Measurements from ENCODE around the gene PLSCR4. TPM values are rescaled to one million over a fixed set of nuclear protein-coding genes. Genes with fewer than 3 reads are reported as not detected.

PLSCR4 gene
- polyA plus RNA-seq, 2 of the 4 experiments (the other 2 are of a cell fraction) = 8.3 to 17.2 TPM

DNA sequence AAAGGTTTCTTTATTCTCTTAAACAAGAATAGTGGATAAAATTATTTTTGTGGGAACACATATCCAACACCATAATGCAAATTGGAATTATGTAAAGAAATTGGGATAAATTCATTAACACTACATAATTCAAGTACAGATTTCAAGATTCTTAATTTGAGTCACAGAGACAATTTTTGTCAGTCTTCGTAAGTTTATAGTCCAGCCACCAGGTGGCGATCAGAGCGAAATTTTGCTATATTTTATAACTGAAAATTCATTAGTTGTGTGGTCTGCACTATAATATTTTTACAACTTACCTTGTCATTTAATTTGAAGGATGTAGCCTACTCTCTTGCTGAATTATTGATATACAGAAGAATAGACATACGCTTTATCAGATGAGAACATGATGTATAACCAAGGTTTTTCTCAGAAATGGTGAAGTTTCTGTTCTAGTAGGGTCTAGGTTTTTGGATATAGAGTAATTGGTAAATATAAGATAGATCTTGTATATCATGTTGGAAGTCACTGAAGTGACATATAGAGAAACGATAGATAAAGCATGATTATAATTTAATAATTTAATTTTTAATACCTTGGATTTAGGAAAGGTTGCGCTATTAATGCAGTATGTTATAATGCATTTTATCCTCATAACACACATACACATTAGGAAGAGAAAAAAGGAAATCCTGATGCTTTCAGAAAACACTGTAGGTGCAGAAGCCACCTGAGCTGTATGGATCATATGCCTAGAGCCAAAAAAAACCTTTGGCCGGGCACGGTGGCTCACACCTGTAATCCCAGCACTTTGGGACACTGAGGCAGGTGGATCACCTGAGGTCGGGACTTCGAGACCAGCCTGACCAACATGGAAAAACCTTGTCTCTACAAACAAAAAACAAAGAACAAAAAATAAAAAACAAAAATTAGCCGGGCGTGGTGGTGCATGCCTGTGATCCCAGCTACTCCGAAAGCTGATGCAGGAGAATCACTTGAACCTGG is 31.7 kb downstream of the PLSCR4 start:
- peaks cover 43% of the 10 kb centered on the region for H3K4me1 ChIP-seq
- H3K27ac ChIP-seq = peak overlapping the region in 1 of 2 experiments; percentile 32; a peak in 2 of 6 replicates
- no peaks in the 10 kb centered on the region for H3K9me3 ChIP-seq
- ChIA-PET POLR2A (no interaction called here), CTCF (interaction anchor here (0.6 to 7.0 kb wide), 7 partner anchors 10 to 362 kb away, joined by 3 to 41 read pairs (median 4); no protein-coding TSS in a partner anchor)
- TF ChIP-seq NFE2L2 (conservative IDR thresholded peaks at IDR 0.05; ENCODE audit: low read length) (no peak), KDM1A (IDR thresholded peaks at IDR 0.05; ENCODE audit: low read depth) (no peak), SMC3 (IDR thresholded peaks at IDR 0.05) (peak; percentile 97), RNF2 (IDR thresholded peaks at IDR 0.05; ENCODE audit: borderline replicate concordance, low read depth) (no peak), ZC3H11A (IDR thresholded peaks at IDR 0.05) (no peak), RAD21 (conservative IDR thresholded peaks at IDR 0.05 in 1 of 2, IDR thresholded peaks at IDR 0.05 in 1 of 2) (peak; percentile 81 to 86)
- TF ChIP-seq, protein P1, sequence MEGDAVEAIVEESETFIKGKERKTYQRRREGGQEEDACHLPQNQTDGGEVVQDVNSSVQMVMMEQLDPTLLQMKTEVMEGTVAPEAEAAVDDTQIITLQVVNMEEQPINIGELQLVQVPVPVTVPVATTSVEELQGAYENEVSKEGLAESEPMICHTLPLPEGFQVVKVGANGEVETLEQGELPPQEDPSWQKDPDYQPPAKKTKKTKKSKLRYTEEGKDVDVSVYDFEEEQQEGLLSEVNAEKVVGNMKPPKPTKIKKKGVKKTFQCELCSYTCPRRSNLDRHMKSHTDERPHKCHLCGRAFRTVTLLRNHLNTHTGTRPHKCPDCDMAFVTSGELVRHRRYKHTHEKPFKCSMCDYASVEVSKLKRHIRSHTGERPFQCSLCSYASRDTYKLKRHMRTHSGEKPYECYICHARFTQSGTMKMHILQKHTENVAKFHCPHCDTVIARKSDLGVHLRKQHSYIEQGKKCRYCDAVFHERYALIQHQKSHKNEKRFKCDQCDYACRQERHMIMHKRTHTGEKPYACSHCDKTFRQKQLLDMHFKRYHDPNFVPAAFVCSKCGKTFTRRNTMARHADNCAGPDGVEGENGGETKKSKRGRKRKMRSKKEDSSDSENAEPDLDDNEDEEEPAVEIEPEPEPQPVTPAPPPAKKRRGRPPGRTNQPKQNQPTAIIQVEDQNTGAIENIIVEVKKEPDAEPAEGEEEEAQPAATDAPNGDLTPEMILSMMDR (IDR thresholded peaks at IDR 0.05) = peak; percentile 93
- WGBS (ENCODE audit: missing lambda C conversion rate) = 59% methylated on average over 13 of the region's 13 CpGs
- peak overlapping the region; percentile 10; the same call in 1 of the 3 replicates for H3K4me2 ChIP-seq
- no peak for ATAC-seq
- peak; percentile 56 for FAIRE-seq
- no peak overlapping the region for H3K4me3 ChIP-seq
- peak; percentile 15 to 40 for DNase-seq (ENCODE audit: low read depth in 1 of 2, low spot score in 1 of 2)

GRCh38 chr3:146217324-146217723 is 33.6 kb downstream of the PLSCR4 start:
- Histone ChIP-seq H3K4me3 (no peak overlapping the region), H3K9me3 (no peaks in the 10 kb centered on the region), H3K27ac (no peak overlapping the region), H3K4me1 (peaks cover 28% of the 10 kb centered on the region), H3K4me2 (no peak overlapping the region)
- no peak for TF ChIP-seq CEBPB (IDR thresholded peaks at IDR 0.05)
- TF ChIP-seq CBX8 (IDR thresholded peaks at IDR 0.05) = no peak
- TF ChIP-seq ESRRA (IDR thresholded peaks at IDR 0.05; ENCODE audit: borderline replicate concordance, low read length) = no peak
- no peak for TF ChIP-seq PHF8 (IDR thresholded peaks at IDR 0.05; ENCODE audit: borderline replicate concordance, low read depth)
- no peak for TF ChIP-seq JUN (IDR thresholded peaks at IDR 0.05)
- no peak for TF ChIP-seq JUNB (IDR thresholded peaks at IDR 0.05)
- TF ChIP-seq, protein P2, sequence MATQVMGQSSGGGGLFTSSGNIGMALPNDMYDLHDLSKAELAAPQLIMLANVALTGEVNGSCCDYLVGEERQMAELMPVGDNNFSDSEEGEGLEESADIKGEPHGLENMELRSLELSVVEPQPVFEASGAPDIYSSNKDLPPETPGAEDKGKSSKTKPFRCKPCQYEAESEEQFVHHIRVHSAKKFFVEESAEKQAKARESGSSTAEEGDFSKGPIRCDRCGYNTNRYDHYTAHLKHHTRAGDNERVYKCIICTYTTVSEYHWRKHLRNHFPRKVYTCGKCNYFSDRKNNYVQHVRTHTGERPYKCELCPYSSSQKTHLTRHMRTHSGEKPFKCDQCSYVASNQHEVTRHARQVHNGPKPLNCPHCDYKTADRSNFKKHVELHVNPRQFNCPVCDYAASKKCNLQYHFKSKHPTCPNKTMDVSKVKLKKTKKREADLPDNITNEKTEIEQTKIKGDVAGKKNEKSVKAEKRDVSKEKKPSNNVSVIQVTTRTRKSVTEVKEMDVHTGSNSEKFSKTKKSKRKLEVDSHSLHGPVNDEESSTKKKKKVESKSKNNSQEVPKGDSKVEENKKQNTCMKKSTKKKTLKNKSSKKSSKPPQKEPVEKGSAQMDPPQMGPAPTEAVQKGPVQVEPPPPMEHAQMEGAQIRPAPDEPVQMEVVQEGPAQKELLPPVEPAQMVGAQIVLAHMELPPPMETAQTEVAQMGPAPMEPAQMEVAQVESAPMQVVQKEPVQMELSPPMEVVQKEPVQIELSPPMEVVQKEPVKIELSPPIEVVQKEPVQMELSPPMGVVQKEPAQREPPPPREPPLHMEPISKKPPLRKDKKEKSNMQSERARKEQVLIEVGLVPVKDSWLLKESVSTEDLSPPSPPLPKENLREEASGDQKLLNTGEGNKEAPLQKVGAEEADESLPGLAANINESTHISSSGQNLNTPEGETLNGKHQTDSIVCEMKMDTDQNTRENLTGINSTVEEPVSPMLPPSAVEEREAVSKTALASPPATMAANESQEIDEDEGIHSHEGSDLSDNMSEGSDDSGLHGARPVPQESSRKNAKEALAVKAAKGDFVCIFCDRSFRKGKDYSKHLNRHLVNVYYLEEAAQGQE (IDR thresholded peaks at IDR 0.05) = no peak
- no peak for TF ChIP-seq CHD2 (IDR thresholded peaks at IDR 0.05; ENCODE audit: low read length, partially characterized antibody)
- ChIA-PET POLR2A (no interaction called here), CTCF (interaction anchor here (1.0 to 2.2 kb wide), 2 partner anchors 110 to 111 kb away, joined by 3 to 17 read pairs; no protein-coding TSS in a partner anchor)
- DNase-seq (ENCODE audit: low read depth in 1 of 2, low spot score in 1 of 2) (no peak), ATAC-seq (no peak), FAIRE-seq (peak; percentile 56)
- WGBS (ENCODE audit: missing lambda C conversion rate) = 95% methylated on average over 2 of the region's 2 CpGs

DNA sequence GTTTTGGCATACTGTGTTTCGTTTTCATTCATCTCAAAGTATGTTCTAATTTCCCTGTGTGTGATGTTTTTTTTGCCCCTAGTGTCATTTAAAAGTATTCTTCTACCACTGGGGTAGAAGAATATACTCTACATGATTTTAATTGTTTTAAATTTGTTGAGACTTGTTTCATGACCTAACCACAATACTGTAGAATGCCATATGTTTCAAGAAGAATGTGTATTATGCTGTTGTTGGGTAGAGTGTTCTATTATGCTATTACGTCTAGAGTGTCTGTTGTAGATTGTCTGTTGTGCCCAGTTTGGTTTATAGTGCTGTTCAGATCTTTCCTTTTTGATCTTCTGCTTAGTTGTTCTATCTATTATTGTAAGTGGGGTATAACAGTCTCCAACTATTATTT is 36.4 kb downstream of the PLSCR4 start:
- Histone ChIP-seq H3K9me3 (no peaks in the 10 kb centered on the region), H3K4me2 (no peak overlapping the region), H3K27ac (no peak overlapping the region), H3K4me1 (peaks cover 4% of the 10 kb centered on the region; the same call in 2 of the 3 replicates), H3K4me3 (no peak overlapping the region)
- DNase-seq (ENCODE audit: low read depth in 1 of 2, low spot score in 1 of 2) = no peak
- POLR2A ChIA-PET = no interaction called here
- TF ChIP-seq FOSL2 (IDR thresholded peaks at IDR 0.05) (no peak), FOSL2 (CRISPR knock-in tag; IDR thresholded peaks at IDR 0.05) (no peak), MAFK (IDR thresholded peaks at IDR 0.05; ENCODE audit: partially characterized antibody) (no peak), FOXS1 (CRISPR knock-in tag; IDR thresholded peaks at IDR 0.05) (no peak), EHMT2 (IDR thresholded peaks at IDR 0.05; ENCODE audit: low read depth) (no peak), CEBPB (IDR thresholded peaks at IDR 0.05) (no peak), TP53 (CRISPR knock-in tag; IDR thresholded peaks at IDR 0.05) (no peak), RNF2 (IDR thresholded peaks at IDR 0.05; ENCODE audit: borderline replicate concordance, low read depth) (no peak), ZFP36 (IDR thresholded peaks at IDR 0.05; ENCODE audit: borderline replicate concordance, partially characterized antibody) (no peak)
- CTCF ChIA-PET = interaction anchor here (1.0 kb wide), 1 partner anchor 112 kb away, joined by 3 read pairs; no protein-coding TSS in a partner anchor
- FAIRE-seq = no peak
- WGBS (ENCODE audit: missing lambda C conversion rate) = 87% methylated on average over 2 of the region's 2 CpGs
- no peak for ATAC-seq

Measured in A549 (cell line).